ENCODE results near the gene GLMN. TPM values are rescaled to one million over a fixed set of nuclear protein-coding genes. Genes with fewer than 3 reads are reported as not detected.
A peak's percentile ranks its signal among the peaks of the same experiment; 100 is the strongest.

GLMN gene
- total RNA-seq, 2 donors from 2014 or later: 6.4 to 8.1 TPM

GRCh38 chr1:92217721-92218120, 81.1 kb downstream of the GLMN start, which contains the start of gene C1orf146:
TSS of gene C1orf146 (plus strand) at chr1:92217915. CDS start at chr1:92231421, 13,506 bp downstream.
- DNase-seq (no peak), ATAC-seq (no peak)
- intact Hi-C loops (cut with DNase I): no loop called here

- intact Hi-C loops (cut with DNase I): no loop called here
- peak in 1 of 2 donors; percentile 59 for ATAC-seq
These were observed 87.6 kb downstream of the GLMN start for GRCh38 chr1:92211166-92211565.

GRCh38 chr1:92210701-92211100, 88.1 kb downstream of the GLMN start:
- ATAC-seq (no peak), DNase-seq (no peak)
- intact Hi-C loops (cut with DNase I): no loop called here

More at GRCh38 chr1:92211166-92211565, 87.6 kb downstream of the GLMN start:
- no peak for DNase-seq

GRCh38 chr1:92203105-92203504, 95.7 kb downstream of the GLMN start:
- ATAC-seq (no peak), DNase-seq (no peak)
- intact Hi-C loops (cut with DNase I): no loop called here

GRCh38 chr1:92201973-92202372, 96.8 kb downstream of the GLMN start:
- no peak for ATAC-seq
- no peak for DNase-seq
- intact Hi-C loops (cut with DNase I): no loop called here

Other genes with a start within 250 kb of the GLMN start
- gene SETSIP, start 223.6 kb downstream of the GLMN start, total RNA-seq: not detected
- gene BTBD8, start 218.6 kb downstream of the GLMN start, total RNA-seq: 1 to 10 TPM; 2.0 to 4.5 TPM
- not detected for gene C1orf146, start 81.1 kb downstream of the GLMN start, total RNA-seq
- gene RPAP2, start 72 bp upstream of the GLMN start, total RNA-seq: 10 to 100 TPM; 23.6 to 25.8 TPM
- gene GFI1, start 187.9 kb upstream of the GLMN start, total RNA-seq: under 1 TPM; 0.63 to 0.85 TPM